Spinal cord (tissue), 10 donors: ENCODE measurements around the gene WTAP. TPM values are rescaled to one million over a fixed set of nuclear protein-coding genes. Genes with fewer than 3 reads are reported as not detected.
"Not testable (repeated sequence)": the region's sequence is repeated elsewhere in the genome, so short reads cannot be mapped to it uniquely, and the experiment has no call there.

ENCODE experiments used
- DNase-seq, 6 donors: peaks; one replicate each; pipeline versions ENCODE4 v3.0.0 to v3.0.0-alpha.2; 2013 to 2015; ENCODE audit warnings: low spot score in 6 of 6, low read depth in 4 of 6
- H3K27ac ChIP-seq: one replicate; pipeline ENCODE4 v1.5.1; 2013; ENCODE audit warnings: low read depth, low read length, control low read depth
- H3K27me3 ChIP-seq: one replicate; pipeline ENCODE4 v1.6.1; 2013; ENCODE audit warnings: low read length; ENCODE audit not compliant: control insufficient read depth, insufficient read depth
- H3K36me3 ChIP-seq: one replicate; pipeline ENCODE4 v1.6.1; 2013; ENCODE audit warnings: low read length; ENCODE audit not compliant: control insufficient read depth, insufficient read depth
- H3K4me1 ChIP-seq: one replicate; pipeline ENCODE4 v1.6.1; 2013; ENCODE audit warnings: low read length; ENCODE audit not compliant: control insufficient read depth, insufficient read depth
- H3K4me3 ChIP-seq: one replicate; pipeline ENCODE4 v1.5.1; 2013; ENCODE audit warnings: low read depth, low read length, control low read depth
- H3K9me3 ChIP-seq: one replicate; pipeline ENCODE4 v1.6.1; 2013; ENCODE audit warnings: low read length; ENCODE audit not compliant: control insufficient read depth, insufficient read depth
- WGBS: methylation state at CpG from one replicate; pipeline ENCODE4 v1.1.5; 2013; ENCODE audit warnings: missing lambda C conversion rate; ENCODE audit not compliant: insufficient coverage; 5-methylcytosine and 5-hydroxymethylcytosine counted together
- polyA plus RNA-seq, 2 donors: library from polyadenylated mRNA; unstranded; fragments of 120-200 nt; gene quantifications; one replicate each; pipeline ENCODE4 v1.2.1, GENCODE V29; 2013; ENCODE audit not compliant: insufficient read length in 2 of 2
- total RNA-seq, 2 donors: library from RNA; depleted of rRNA in 1 of 2; stranded (reverse); fragments of 120-200 nt in 1 of 2; fragments of >200 nt in 1 of 2; gene quantifications; one replicate each; pipeline versions ENCODE4 v1.2.3 to v1.2.4, GENCODE V29; 2013 to 2014
- donor health status: healthy.

The WTAP gene
- total and polyA plus RNA-seq, 4 donors: 81.9 to 98.1 (median 92.3) TPM

DNA sequence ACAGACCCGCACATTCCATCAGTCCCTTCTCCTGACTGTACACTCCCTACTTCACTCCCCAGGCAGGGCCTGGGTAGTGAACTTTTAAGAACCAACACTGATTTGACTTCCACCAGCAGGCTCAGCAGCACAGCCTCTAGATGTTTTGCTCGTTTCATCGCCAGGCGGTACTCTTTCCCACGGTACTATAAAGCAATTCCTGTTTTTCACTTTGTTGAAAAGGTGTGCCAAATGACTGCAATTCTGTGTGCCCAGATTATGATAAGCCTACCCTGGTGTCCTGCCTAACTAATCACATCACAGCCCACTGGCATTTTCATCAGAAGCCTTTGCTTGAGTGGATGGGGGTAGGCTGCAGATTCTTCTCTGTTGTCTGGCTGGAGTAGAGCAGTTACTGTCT lies 12.9 kb upstream of the WTAP start:
- no peak overlapping the region for H3K27ac ChIP-seq
- 97% methylated on average over 5 of the region's 5 CpGs for WGBS
- no peaks in the 10 kb centered on the region for H3K27me3 ChIP-seq
- no peak overlapping the region for H3K4me3 ChIP-seq
- no peaks in the 10 kb centered on the region for H3K9me3 ChIP-seq
- peak in 1 of 6 donors; percentile 18 for DNase-seq
- H3K4me1 ChIP-seq: no peaks in the 10 kb centered on the region
- no peaks in the 10 kb centered on the region for H3K36me3 ChIP-seq

DNA sequence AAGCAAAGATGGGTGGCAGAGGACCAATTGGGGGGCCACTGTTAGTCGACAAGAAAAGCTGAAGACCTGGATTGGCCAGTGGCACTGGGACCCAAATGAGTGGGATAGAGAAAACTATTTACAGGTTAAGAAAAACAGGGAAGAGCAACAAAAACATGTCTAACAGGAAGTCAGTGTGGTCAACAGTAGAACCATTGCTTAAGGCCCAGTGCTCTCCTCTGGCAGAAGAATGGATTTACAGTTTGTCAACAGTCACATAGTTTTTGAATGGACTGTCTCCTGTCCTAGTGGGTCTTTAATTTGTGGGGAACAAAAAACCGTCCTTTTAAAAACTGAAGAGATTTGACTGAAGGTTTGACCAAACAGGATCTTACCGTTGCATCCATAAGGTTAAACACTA lies 12.1 kb upstream of the WTAP start:
- 60% methylated on average over 2 of the region's 3 CpGs for WGBS
- no peak overlapping the region for H3K27ac ChIP-seq

DNA sequence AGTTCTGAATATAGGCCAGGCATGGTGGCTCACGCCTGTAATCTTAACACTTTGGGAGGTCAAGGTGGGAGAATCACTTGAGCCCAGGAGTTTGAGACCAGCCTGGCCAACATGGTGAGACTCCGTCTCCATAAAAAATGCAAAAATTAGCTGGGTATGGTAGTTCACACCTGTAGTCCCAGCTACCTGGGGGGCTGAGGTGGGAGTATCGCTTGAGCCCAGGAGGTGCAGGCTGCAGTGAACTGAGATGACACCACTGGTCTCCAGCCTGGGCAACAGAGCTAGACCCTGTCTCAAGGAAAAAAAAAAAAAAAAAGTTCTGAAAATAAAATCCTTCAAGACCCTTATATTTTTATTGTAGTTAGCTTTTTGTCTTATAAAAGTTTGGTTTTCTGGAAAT lies 11.7 kb upstream of the WTAP start:
- Histone ChIP-seq H3K27me3 (no peaks in the 10 kb centered on the region), H3K36me3 (no peaks in the 10 kb centered on the region), H3K4me3 (no peak overlapping the region), H3K4me1 (no peaks in the 10 kb centered on the region), H3K9me3 (no peaks in the 10 kb centered on the region), H3K27ac (no peak overlapping the region)
- DNase-seq: no peak
- 100% methylated on average over 3 of the region's 3 CpGs for WGBS

More for the DNA sequence above, 12.1 kb upstream of the WTAP start:
- H3K9me3 ChIP-seq: no peaks in the 10 kb centered on the region
- H3K4me3 ChIP-seq: no peak overlapping the region
- no peaks in the 10 kb centered on the region for H3K27me3 ChIP-seq
- no peaks in the 10 kb centered on the region for H3K36me3 ChIP-seq
- no peak for DNase-seq
- no peaks in the 10 kb centered on the region for H3K4me1 ChIP-seq

DNA sequence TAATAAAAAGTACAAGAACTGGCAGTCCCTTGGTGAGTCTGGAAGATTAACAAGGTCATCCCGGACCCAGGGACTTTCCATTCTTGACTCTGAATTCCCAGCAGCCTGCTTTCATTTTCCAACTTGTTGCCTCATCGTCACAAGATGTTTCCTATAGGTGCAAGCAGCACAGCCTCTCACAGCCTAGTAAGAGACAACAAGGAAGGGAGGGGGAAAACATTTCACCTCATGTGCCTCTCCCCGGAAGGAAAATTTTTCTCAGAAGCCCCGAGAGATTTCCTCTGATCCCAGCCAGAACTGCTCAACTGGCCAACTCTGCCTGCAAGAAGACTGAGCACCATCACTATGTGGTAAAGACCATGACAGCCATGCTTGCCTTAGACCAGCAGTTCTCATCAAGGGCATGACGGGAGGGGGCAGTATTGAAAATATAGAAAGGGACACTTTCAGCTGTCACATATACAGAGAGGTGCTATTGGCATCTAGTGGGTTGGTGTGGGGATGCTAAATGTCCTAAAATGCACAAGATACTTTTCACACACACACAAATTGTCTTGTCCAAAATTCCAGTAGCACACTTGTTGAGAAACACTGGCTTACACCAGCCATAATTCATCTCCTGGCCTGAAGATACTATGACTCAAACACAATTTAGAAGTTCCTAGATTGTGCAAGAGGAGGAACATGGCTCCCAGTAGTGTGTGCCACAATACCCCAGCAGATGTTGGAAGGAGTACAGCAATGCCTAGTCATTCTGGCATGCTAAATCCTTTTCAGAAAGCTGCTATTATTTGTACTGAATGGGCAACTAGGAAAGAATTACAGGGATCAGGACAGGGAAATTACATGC lies 10.8 kb upstream of the WTAP start:
- Histone ChIP-seq H3K27me3 (no peaks in the 10 kb centered on the region), H3K36me3 (no peaks in the 10 kb centered on the region), H3K4me3 (no peak overlapping the region), H3K27ac (no peak overlapping the region), H3K9me3 (no peaks in the 10 kb centered on the region), H3K4me1 (no peaks in the 10 kb centered on the region)
- WGBS: 83% methylated on average over 2 of the region's 5 CpGs
- peak in 1 of 6 donors; percentile 52 for DNase-seq

DNA sequence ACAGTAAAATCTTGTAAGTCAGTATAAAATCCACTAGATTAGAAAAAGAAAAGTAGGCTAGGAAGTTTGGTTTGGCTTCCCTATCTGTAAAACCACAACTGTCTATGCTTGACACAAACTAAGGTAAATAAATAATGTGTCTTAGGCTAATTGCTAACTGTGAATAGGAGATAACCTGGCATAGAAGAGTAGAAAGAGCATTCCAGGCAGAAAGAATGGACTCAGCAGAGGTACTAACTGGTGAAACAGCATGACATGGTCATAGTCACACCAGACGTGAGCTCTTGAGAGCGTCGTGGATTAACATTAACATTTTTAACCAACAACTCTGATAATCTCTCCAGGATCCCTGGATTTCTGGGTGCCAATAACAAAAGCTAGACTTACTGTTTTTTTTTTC lies 8.7 kb upstream of the WTAP start:
- DNase-seq: no peak
- H3K4me3 ChIP-seq: no peak overlapping the region
- no peaks in the 10 kb centered on the region for H3K9me3 ChIP-seq
- no peaks in the 10 kb centered on the region for H3K4me1 ChIP-seq
- no peak overlapping the region for H3K27ac ChIP-seq
- no peaks in the 10 kb centered on the region for H3K36me3 ChIP-seq
- WGBS: 90% methylated on average over 3 of the region's 3 CpGs
- no peaks in the 10 kb centered on the region for H3K27me3 ChIP-seq

DNA sequence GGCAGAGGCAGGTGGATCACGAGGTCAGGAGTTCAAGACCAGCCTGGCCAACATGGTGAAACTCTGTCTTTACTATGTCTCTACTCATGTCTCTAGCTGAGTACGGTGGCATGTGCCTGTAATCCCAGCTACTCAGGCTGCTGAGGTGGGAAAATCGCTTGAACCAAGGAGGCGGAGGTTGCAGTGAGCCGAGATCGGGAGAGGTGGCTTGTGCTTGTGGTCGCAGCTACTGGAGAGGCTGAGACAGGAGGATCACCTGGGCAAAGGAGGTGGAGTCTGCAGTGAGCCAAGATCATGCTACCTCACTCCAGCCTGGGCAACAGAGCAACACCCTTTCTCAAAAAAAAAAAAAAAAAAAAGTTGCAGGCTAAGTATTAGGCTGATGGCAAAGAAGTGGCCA lies 8.0 kb upstream of the WTAP start:
- Histone ChIP-seq H3K27me3 (no peaks in the 10 kb centered on the region), H3K9me3 (no peaks in the 10 kb centered on the region), H3K4me1 (no peaks in the 10 kb centered on the region), H3K27ac (no peak overlapping the region), H3K4me3 (no peak overlapping the region), H3K36me3 (no peaks in the 10 kb centered on the region)
- WGBS: 95% methylated on average over 7 of the region's 7 CpGs
- DNase-seq: peak in 1 of 6 donors; percentile 25

DNA sequence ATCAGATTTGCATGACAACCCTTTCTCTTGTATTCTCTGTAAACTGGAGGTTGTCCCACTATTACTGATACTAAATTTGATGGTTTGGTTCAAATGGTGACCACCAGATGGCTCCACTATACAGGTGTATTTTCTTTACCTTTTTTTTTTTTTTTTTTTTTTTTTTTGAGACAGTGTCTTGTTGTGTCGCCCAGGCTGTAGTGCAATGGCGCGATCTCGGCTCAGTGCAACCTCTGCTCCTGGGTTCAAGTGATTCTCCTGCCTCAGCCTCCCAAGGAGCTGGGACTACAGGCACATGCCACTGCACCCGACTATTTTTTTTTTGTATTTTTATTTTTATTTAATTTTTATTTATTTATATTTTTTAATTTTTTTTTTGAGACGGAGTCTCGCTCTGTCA lies 6.6 kb upstream of the WTAP start:
- Histone ChIP-seq H3K4me1 (no peaks in the 10 kb centered on the region), H3K27me3 (no peaks in the 10 kb centered on the region), H3K9me3 (no peaks in the 10 kb centered on the region), H3K36me3 (no peaks in the 10 kb centered on the region), H3K4me3 (no peak overlapping the region), H3K27ac (no peak overlapping the region)
- peak in 2 of 6 donors; percentile 13 to 43 for DNase-seq
- WGBS: 97% methylated on average over 6 of the region's 7 CpGs

DNA sequence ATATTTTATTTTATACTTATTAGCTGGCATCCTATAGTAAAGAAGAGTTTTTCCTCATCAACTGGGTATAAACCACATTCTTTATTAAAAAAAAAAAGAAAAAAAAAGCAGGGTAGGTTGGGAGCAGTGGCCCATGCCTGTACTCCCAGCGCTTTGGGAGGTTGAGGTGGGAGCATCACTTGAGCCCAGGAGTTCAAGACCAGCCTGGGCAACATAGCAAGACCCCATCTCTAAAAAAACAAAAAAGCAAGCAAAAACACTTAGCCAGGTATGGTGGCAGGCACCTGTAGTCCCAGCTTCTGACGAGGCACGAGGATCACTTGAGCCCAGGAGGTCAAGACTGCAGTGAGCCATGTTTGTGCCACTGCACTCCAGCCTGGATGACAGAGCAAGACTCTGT lies 5.3 kb upstream of the WTAP start:
- H3K27me3 ChIP-seq, H3K4me3 ChIP-seq, H3K27ac ChIP-seq, H3K4me1 ChIP-seq, H3K9me3 ChIP-seq, H3K36me3 ChIP-seq, DNase-seq: not testable (repeated sequence)
- WGBS: 91% methylated on average over 2 of the region's 3 CpGs

DNA sequence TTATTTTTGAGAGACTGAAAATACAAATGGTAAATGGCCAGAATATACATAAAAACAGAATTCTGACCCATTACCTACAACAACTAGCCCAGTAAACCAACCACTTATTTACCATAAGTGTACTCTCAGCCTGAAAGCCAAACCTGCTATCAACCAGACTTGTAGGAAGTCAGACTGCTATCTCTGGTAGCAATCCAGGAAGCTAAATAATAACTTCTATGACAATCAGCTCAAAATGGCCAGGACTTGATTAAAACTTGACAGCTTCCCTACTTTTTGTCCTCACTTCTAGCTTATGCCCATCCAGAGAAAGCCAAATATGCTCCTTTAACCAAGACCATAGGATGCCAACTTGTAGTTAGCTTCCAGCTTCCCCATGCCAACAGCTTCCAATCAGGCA lies 4.7 kb upstream of the WTAP start:
- H3K4me1 ChIP-seq: no peaks in the 10 kb centered on the region
- no peak for DNase-seq
- H3K9me3 ChIP-seq: no peaks in the 10 kb centered on the region
- H3K27me3 ChIP-seq: no peaks in the 10 kb centered on the region
- no peak overlapping the region for H3K4me3 ChIP-seq
- H3K27ac ChIP-seq: no peak overlapping the region
- no peaks in the 10 kb centered on the region for H3K36me3 ChIP-seq

DNA sequence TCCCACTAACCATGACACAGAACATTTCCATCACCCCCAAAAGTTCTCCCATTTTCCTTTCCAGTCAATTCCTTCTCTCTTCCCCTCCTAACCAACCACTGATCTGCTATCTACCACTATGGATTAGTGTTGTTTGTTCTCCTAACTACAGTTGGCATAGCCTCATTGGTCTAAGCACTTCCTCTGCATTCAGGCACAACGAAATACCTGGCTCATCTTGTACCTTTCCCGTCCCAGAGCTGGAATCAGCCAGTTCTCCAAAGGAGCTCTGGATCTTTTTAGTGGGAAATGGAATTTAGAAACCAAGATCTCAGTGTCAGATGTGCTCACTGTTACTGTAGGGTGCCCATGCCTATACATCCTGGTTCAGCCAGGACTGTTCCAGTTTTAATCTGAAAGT lies 4.0 kb upstream of the WTAP start:
- Histone ChIP-seq H3K27me3 (no peaks in the 10 kb centered on the region), H3K4me3 (no peak overlapping the region), H3K9me3 (no peaks in the 10 kb centered on the region), H3K27ac (no peak overlapping the region), H3K36me3 (no peaks in the 10 kb centered on the region), H3K4me1 (no peaks in the 10 kb centered on the region)
- no peak for DNase-seq
- WGBS: 100% methylated on average over 1 of the region's 2 CpGs
